Measurements from ENCODE around the gene VIPAS39.

DNA sequence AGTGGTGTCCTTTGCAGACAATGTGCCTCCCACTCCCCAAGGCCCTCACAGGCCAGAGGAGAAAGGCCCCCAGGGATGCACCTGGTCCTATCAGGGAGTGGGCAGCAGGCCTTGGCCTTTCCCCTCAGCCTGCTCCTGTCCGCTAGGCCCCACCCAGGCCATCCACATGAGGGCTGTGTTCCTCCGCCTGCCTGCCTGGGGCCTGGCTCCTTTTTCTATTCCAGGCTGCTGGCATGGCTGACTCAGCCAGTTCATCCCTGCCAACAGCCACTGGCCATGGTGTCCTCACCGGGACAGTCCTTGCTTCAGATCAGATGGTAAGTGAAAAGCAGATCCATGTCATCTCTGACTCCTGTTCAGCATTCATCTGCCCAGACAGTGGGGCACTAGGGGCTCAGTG is 27.9 kb upstream of the VIPAS39 start:
- TF ChIP-seq CTCF (IDR thresholded peaks at IDR 0.05) = no peak
- TF ChIP-seq EZH2 (IDR thresholded peaks at IDR 0.05) = no peak

Measured in neural progenitor cell (in vitro differentiated cells).